Glutamatergic neuron (in vitro differentiated cells): Measurements from ENCODE around the gene UBR4. TPM values are rescaled to one million over a fixed set of nuclear protein-coding genes. Genes with fewer than 3 reads are reported as not detected.

Source experiments
- DNase-seq: peaks from one replicate; pipeline ENCODE4 v3.0.0; 2022
- H3K27ac Mint-ChIP-seq: one replicate; pipeline ENCODE4 v1.8.0; 2020; ENCODE audit warnings: mild to moderate bottlenecking, mixed read lengths, inconsistent platforms; ENCODE audit not compliant: unreplicated experiment
- H3K27me3 Mint-ChIP-seq: one replicate; pipeline ENCODE4 v1.8.0; 2020; ENCODE audit warnings: mild to moderate bottlenecking, moderate library complexity, mixed read lengths, inconsistent platforms; ENCODE audit not compliant: unreplicated experiment
- H3K36me3 Mint-ChIP-seq: one replicate; pipeline ENCODE4 v1.8.0; 2020; ENCODE audit warnings: mild to moderate bottlenecking, mixed read lengths, inconsistent platforms; ENCODE audit not compliant: unreplicated experiment
- H3K4me1 Mint-ChIP-seq: one replicate; pipeline ENCODE4 v1.8.0; 2020; ENCODE audit warnings: mild to moderate bottlenecking, low read depth, mixed read lengths, inconsistent platforms; ENCODE audit not compliant: unreplicated experiment
- H3K4me3 Mint-ChIP-seq: one replicate; pipeline ENCODE4 v1.8.0; 2020; ENCODE audit warnings: mild to moderate bottlenecking, mixed read lengths, inconsistent platforms; ENCODE audit not compliant: unreplicated experiment
- H3K9me3 Mint-ChIP-seq: one replicate; pipeline ENCODE4 v1.8.0; 2020; ENCODE audit warnings: mild to moderate bottlenecking, moderate library complexity, mixed read lengths, inconsistent platforms; ENCODE audit not compliant: unreplicated experiment
- CTCF ChIP-seq: fragments of 200-600 bp; sonication (generic); IDR thresholded peaks from one replicate; pipeline ENCODE4 v1.5.0; 2021; ENCODE audit not compliant: partially characterized antibody, unreplicated experiment
- total RNA-seq: library from RNA; stranded (reverse); fragmentation: NEBNext Ultra II Directional; extraction: Animal tissue kit (Norgen Biotek cat#: 25700); gene quantifications from one replicate; pipeline ENCODE4 v1.2.1, GENCODE V29; 2021; ENCODE audit not compliant: unreplicated experiment

The UBR4 gene
- total RNA-seq, 1 donor from 2014 or later = 176 TPM

DNA sequence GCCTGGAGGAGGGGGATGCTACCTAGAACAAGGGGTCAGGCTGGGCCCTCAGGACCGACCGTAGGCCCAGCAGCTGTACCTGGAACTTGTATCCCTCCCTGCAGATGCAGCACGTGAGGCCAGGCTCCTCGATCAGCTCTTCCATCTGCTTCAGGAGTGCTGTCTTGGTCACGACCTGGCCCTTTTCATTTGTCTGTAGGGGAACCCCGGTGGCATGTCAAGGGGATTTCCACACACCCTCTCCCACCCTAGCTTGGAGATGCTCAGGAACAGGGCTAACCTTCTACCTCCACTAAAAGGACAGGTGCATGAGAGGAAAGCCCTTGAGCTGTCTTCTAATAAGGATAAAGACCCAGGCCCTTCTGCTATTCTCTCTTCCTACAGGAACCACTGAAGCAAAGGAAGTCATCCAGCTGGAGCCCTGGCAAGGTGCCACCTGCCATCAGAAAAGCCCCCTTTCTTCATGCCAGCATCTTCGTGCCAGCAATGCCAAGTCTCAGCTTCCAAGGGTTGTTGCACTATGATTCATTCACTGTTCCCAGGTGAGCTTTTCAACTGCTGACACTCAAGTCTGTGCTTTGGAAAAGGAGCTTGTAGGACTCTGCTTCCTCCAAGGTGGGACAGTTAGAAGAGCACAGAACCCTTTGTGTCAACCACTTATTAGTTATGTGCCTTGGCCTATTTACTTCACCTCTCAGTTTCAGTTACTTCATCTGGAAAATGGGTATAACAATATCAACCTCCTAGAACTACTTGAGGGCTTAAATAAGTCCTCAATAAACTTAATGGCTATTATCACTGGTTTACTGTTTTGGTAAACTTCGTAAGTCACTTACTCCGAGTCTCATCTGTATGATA lies 122.1 kb downstream of the UBR4 start:
- H3K9me3 Mint-ChIP-seq = peaks cover 2% of the 10 kb centered on the region
- no peak overlapping the region for H3K4me3 Mint-ChIP-seq
- H3K36me3 Mint-ChIP-seq = no peaks in the 10 kb centered on the region
- TF ChIP-seq CTCF = no peak
- H3K4me1 Mint-ChIP-seq = no peaks in the 10 kb centered on the region
- no peak overlapping the region for H3K27ac Mint-ChIP-seq
- H3K27me3 Mint-ChIP-seq = peaks cover 4% of the 10 kb centered on the region
- no peak for DNase-seq

DNA sequence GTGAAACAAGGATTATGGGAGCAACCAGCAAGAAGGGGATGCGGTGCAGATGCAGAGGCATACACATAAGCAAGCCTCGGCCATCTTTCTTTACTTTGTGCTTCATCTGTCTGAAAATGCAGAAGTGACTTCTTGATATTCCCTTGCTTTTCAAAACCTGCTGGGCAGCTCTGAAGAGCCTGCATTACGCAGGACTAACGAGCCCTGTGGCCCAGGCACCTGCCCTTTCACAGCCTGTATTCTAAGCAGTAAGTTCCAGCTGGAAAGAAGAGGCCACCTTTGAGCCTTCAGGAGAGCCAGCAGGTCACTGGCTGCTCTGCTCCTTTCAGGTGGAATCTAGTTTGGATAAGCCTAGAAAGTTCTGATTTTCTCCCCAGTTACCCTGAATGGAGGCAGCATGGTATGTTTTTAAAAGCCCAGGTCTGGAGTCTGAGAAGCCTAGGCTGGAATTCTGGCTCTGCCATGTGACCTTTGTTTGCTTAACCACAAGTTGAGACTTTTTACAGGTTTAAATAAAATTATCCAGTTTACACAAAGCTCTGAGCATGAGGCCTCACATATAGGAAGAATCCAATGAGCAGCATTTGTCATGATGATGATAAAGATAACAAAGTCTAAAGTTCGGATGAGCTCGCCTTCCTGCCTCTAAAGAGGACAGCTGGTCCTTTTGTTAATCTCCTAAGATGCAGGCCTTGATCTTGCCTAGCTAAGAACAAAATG lies 122.9 kb downstream of the UBR4 start:
- Mint-ChIP-seq H3K4me3 (no peak overlapping the region), H3K4me1 (no peaks in the 10 kb centered on the region), H3K27ac (no peak overlapping the region), H3K27me3 (peaks cover 4% of the 10 kb centered on the region), H3K9me3 (peaks cover 2% of the 10 kb centered on the region), H3K36me3 (no peaks in the 10 kb centered on the region)
- no peak for DNase-seq
- no peak for TF ChIP-seq CTCF

GRCh38 chr1:19086176-19086875 lies 123.7 kb downstream of the UBR4 start:
- Mint-ChIP-seq H3K27me3 (peaks cover 4% of the 10 kb centered on the region), H3K36me3 (no peaks in the 10 kb centered on the region), H3K9me3 (peaks cover 2% of the 10 kb centered on the region), H3K4me3 (no peak overlapping the region), H3K27ac (no peak overlapping the region), H3K4me1 (no peaks in the 10 kb centered on the region)
- DNase-seq = no peak
- TF ChIP-seq CTCF = no peak

DNA sequence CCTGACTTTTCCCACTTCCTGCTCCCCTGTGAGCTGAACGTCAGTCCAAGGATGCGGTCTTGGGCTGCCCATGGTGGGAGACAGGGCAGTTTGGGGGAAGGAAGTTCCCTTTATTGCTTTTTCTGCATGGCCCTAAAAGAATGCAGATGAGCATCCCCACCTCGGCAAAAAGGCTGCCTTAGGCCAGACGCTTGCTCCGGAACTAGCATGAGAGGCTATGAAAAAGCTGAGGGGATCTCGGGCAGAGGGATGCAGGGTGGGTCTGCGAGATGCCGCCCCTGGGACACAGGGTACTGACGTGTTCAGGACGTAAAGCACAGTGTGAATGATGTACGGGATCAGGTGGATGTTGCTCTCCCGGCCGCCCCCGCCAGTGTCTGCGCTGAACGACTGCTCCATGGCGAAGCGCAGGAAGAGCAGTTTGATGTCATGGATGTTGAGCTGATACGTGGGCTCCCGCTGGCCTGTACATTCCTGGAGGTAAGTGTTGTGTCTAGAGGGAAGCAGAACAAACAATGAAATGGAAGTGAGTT lies 125.8 kb downstream of the UBR4 start:
- Mint-ChIP-seq H3K4me3 (no peak overlapping the region), H3K27ac (no peak overlapping the region), H3K9me3 (peaks cover 4% of the 10 kb centered on the region), H3K27me3 (peaks cover 3% of the 10 kb centered on the region), H3K36me3 (peaks cover 5% of the 10 kb centered on the region), H3K4me1 (no peaks in the 10 kb centered on the region)
- no peak for DNase-seq
- no peak for TF ChIP-seq CTCF
